IMR-90 (cell line): ENCODE results near the gene ALLC. TPM values are rescaled to one million over a fixed set of nuclear protein-coding genes. Genes with fewer than 3 reads are reported as not detected.

Source experiments
- ATAC-seq: fragments of 200-7000 bp; cut with Tn5 transposase; 2 replicates; pipeline ENCODE4 v1.9.1; 2020; ENCODE audit warnings: low read depth, mild to moderate bottlenecking, moderate library complexity
- BruUV-seq: library from RNA; stranded (reverse); fragments of 400-500 nt; replicated peaks from 2 replicates; lab custom pipeline; 2021; lab: Mats Ljungman, UMichigan
- CTCF ChIA-PET: fragments of 300-600 bp; formaldehyde crosslinking; extraction: SDS; loops from one replicate; lab custom pipeline; 2021; ENCODE audit warnings: antibody characterized with exemption; lab: Yijun Ruan, JAX
- POLR2A ChIA-PET: fragments of 300-600 bp; sonication (Branson Sonifier 250); formaldehyde crosslinking; loops from one replicate; lab custom pipeline; 2022; ENCODE audit warnings: antibody characterized with exemption; ENCODE audit not compliant: unreplicated experiment; lab: Charles Lee
- DNase-seq: peaks from one replicate; pipeline ENCODE4 v3.0.0; 2013
- H2AFZ ChIP-seq: replicated peaks from 2 replicates; pipeline ENCODE3; 2013; ENCODE audit warnings: low read length, mild to moderate bottlenecking; ENCODE audit not compliant: poor library complexity
- H2AK5ac ChIP-seq: 2 replicates; pipeline ENCODE4 v1.6.1; 2013; ENCODE audit warnings: low read depth, low read length, inconsistent platforms
- H2AK9ac ChIP-seq: replicated peaks from 2 replicates; pipeline ENCODE3; 2013; ENCODE audit warnings: mild to moderate bottlenecking, low read depth, low read length, moderate library complexity; ENCODE audit not compliant: poor library complexity
- H2BK120ac ChIP-seq: 2 replicates; pipeline ENCODE4 v1.6.1; 2013; ENCODE audit warnings: low read depth, low read length, inconsistent platforms
- H2BK15ac ChIP-seq: 3 replicates; pipeline ENCODE4 v1.6.1; 2013; ENCODE audit warnings: low read depth, low read length, inconsistent platforms
- H2BK20ac ChIP-seq: 2 replicates; pipeline ENCODE4 v1.6.1; 2013; ENCODE audit warnings: low read depth, mild to moderate bottlenecking, inconsistent platforms, low read length, moderate library complexity
- H2BK5ac ChIP-seq: 2 replicates; pipeline ENCODE4 v1.6.1; 2013; ENCODE audit warnings: mild to moderate bottlenecking, low read depth, low read length, inconsistent platforms; ENCODE audit not compliant: poor library complexity, severe bottlenecking
- H3K14ac ChIP-seq: replicated peaks from 2 replicates; pipeline ENCODE4 v1.6.1; 2013; ENCODE audit warnings: low read depth, low read length, inconsistent platforms
- H3K18ac ChIP-seq: 2 replicates; pipeline ENCODE4 v1.6.1; 2013; ENCODE audit warnings: low read depth, low read length, control low read depth
- H3K23ac ChIP-seq: 2 replicates; pipeline ENCODE4 v1.6.1; 2013; ENCODE audit warnings: low read depth, low read length, inconsistent platforms
- H3K27ac ChIP-seq: 2 replicates; pipeline ENCODE4 v1.5.1; 2013; ENCODE audit warnings: mild to moderate bottlenecking, control low read depth, low read length; ENCODE audit not compliant: insufficient read depth
- H3K27me3 ChIP-seq: 2 replicates; pipeline ENCODE4 v1.6.1; 2013; ENCODE audit warnings: low read length; ENCODE audit not compliant: control insufficient read depth, insufficient read depth
- H3K36me3 ChIP-seq: 2 replicates; pipeline ENCODE4 v1.6.1; 2013; ENCODE audit warnings: low read length, mixed read lengths; ENCODE audit not compliant: control insufficient read depth, insufficient read depth
- H3K4ac ChIP-seq: 2 replicates; pipeline ENCODE4 v1.6.1; 2013; ENCODE audit warnings: low read depth, low read length, inconsistent platforms
- H3K4me1 ChIP-seq: 2 replicates; pipeline ENCODE4 v1.6.1; 2013; ENCODE audit warnings: low read length, mixed read lengths; ENCODE audit not compliant: control insufficient read depth, insufficient read depth
- H3K4me2 ChIP-seq: 2 replicates; pipeline ENCODE4 v1.6.1; 2013; ENCODE audit warnings: low read depth, mild to moderate bottlenecking, control low read depth, low read length, moderate library complexity
- H3K4me3 ChIP-seq: 2 replicates; pipeline ENCODE4 v1.5.1; 2013; ENCODE audit warnings: low read depth, mild to moderate bottlenecking, control low read depth, low read length, moderate library complexity; ENCODE audit not compliant: insufficient read depth
- H3K56ac ChIP-seq: 2 replicates; pipeline ENCODE4 v1.6.1; 2013; ENCODE audit warnings: low read length, inconsistent platforms; ENCODE audit not compliant: insufficient read depth; ENCODE audit errors: extremely low read depth
- H3K79me1 ChIP-seq, 2 experiments: 2 replicates each; pipeline ENCODE4 v1.6.1; 2013; ENCODE audit warnings: low read length in 2 of 2, inconsistent platforms in 1 of 2, low read depth in 1 of 2
- H3K9ac ChIP-seq: 2 replicates; pipeline ENCODE4 v1.6.1; 2013; ENCODE audit warnings: low read depth, low read length, control low read depth
- H3K9me1 ChIP-seq: 2 replicates; pipeline ENCODE4 v1.6.1; 2013; ENCODE audit warnings: low read length, inconsistent platforms; ENCODE audit not compliant: insufficient read depth
- H3K9me3 ChIP-seq: 2 replicates; pipeline ENCODE4 v1.6.1; 2013; ENCODE audit warnings: low read length; ENCODE audit not compliant: control insufficient read depth, insufficient read depth
- H4K20me1 ChIP-seq: 2 replicates; pipeline ENCODE4 v1.6.1; 2013; ENCODE audit warnings: low read length, inconsistent platforms; ENCODE audit not compliant: insufficient read depth
- H4K5ac ChIP-seq: 2 replicates; pipeline ENCODE4 v1.6.1; 2013; ENCODE audit warnings: mild to moderate bottlenecking, low read depth, low read length, control low read depth
- H4K8ac ChIP-seq, 2 experiments: 2 replicates each; pipeline ENCODE4 v1.6.1; 2013; ENCODE audit warnings: low read depth in 2 of 2, low read length in 2 of 2, control low read depth in 1 of 2, inconsistent platforms in 1 of 2
- H4K91ac ChIP-seq: 2 replicates; pipeline ENCODE4 v1.6.1; 2013; ENCODE audit warnings: low read depth, low read length, inconsistent platforms; ENCODE audit not compliant: insufficient read depth
- CEBPB ChIP-seq: IDR thresholded peaks from 2 replicates; pipeline ENCODE4 v1.6.1; 2012; ENCODE audit warnings: low read depth, low read length, improper control_type of control experiment
- FOS ChIP-seq: fragments of 150-350 bp; IDR thresholded peaks from 2 replicates; pipeline ENCODE4 v1.6.1; 2016; ENCODE audit warnings: low read depth, low read length
- MAFK ChIP-seq: IDR thresholded peaks from 2 replicates; pipeline ENCODE4 v1.6.1; 2012; ENCODE audit warnings: low read depth, low read length, improper control_type of control experiment
- MAZ ChIP-seq: IDR thresholded peaks from 2 replicates; pipeline ENCODE4 v1.6.1; 2012; ENCODE audit warnings: low read depth, mild to moderate bottlenecking, low read length, improper control_type of control experiment, moderate library complexity, borderline replicate concordance
- RAD21 ChIP-seq: IDR thresholded peaks from 2 replicates; pipeline ENCODE4 v1.6.1; 2012; ENCODE audit warnings: low read length, improper control_type of control experiment
- RCOR1 ChIP-seq: IDR thresholded peaks from 2 replicates; pipeline ENCODE4 v1.6.1; 2012; ENCODE audit warnings: mild to moderate bottlenecking, low read length, improper control_type of control experiment; ENCODE audit not compliant: insufficient replicate concordance
- WGBS, 2 experiments: methylation state at CpG; one replicate each; pipeline versions ENCODE4 v1.1.5 to v1.1.7; 2013; ENCODE audit warnings: missing lambda C conversion rate in 2 of 2; ENCODE audit not compliant: insufficient read length in 1 of 2; ENCODE audit errors: extremely low coverage in 2 of 2; 5-methylcytosine and 5-hydroxymethylcytosine counted together
- dilution Hi-C: fragments of 300-500 bp; cut with HindIII; formaldehyde crosslinking; loops from one replicate; pipeline ENCODE4 v1.14.3; 2018; ENCODE audit warnings: low sequenced_read_pairs; ENCODE audit not compliant: unreplicated experiment
- in situ Hi-C: fragments of 300-500 bp; cut with MboI; formaldehyde crosslinking; loops from 3 replicates; pipeline ENCODE4 v1.14.3; 2019; ENCODE audit warnings: low sequenced_read_pairs, inconsistent platforms, mixed read lengths
- intact Hi-C: fragments of 100-400 bp; cut with micrococcal nuclease; formaldehyde crosslinking; loops from 2 replicates; pipeline ENCODE4 v1.10.0; 2022
- polyA plus RNA-seq, 3 experiments: library from polyadenylated mRNA; depleted of rRNA; stranded (reverse); fragments of >200 nt; gene quantifications; 2 replicates each; pipeline ENCODE4 v1.2.3, GENCODE V29; 2012; ENCODE audit warnings: low replicate concordance in 1 of 3
- total RNA-seq: library from RNA; depleted of rRNA; stranded (reverse); fragments of >200 nt; gene quantifications from 2 replicates; pipeline ENCODE4 v1.2.3, GENCODE V29; 2012
- TF ChIP-seq, protein P1 (sequence below): conservative IDR thresholded peaks from 2 replicates; pipeline ENCODE4 v1.5.1; 2012; ENCODE audit warnings: mild to moderate bottlenecking, low read depth, low read length, improper control_type of control experiment

ALLC gene
- total and polyA plus RNA-seq, 2 of the 4 experiments (the other 2 are of a cell fraction): not detected

DNA sequence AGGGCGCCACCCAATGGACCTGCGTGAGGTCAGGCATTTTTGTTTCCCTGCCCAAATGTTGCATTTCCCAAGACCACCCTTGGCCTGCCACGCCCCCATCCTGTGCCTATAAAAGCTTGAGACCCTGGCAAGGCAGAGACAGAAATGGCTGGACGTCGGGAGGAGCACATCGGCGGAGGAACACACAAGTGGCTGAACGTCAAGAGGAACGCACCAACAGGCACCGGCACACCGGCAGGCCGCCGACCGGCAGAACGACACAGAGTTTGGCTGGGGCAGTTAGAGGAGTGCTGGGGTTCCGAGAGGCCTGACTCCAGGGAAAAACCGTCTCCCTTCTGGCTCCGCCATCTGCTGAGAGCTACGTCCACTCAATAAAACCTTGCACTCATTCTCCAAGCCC, 81.3 kb downstream of the ALLC start:
- Histone ChIP-seq H3K4me1 (no peaks in the 10 kb centered on the region), H3K4me3 (no peak overlapping the region), H3K14ac (no peak overlapping the region), H2BK15ac (no peak overlapping the region), H2BK20ac (no peak overlapping the region), H3K18ac (no peak overlapping the region), H2AK9ac (no peak overlapping the region), H2BK120ac (no peak overlapping the region), H4K5ac (no peak overlapping the region), H4K91ac (no peak overlapping the region), H3K4me2 (no peak overlapping the region), H3K4ac (no peak overlapping the region), H2AFZ (no peak overlapping the region), H3K27me3 (peaks cover 12% of the 10 kb centered on the region), H3K9me1 (no peaks in the 10 kb centered on the region), H3K36me3 (no peaks in the 10 kb centered on the region), H3K56ac (no peak overlapping the region), H3K9ac (no peak overlapping the region), H4K8ac (no peak overlapping the region), H3K27ac (no peak overlapping the region), H3K9me3 (no peaks in the 10 kb centered on the region), H2AK5ac (no peak overlapping the region), H3K79me1 (no peaks in the 10 kb centered on the region), H4K20me1 (no peaks in the 10 kb centered on the region), H2BK5ac (no peak overlapping the region), H3K23ac (no peak overlapping the region)
- intact Hi-C loops (no loop called here), in situ Hi-C loops (no loop called here), dilution Hi-C loops (no loop called here)
- TF ChIP-seq, protein P1, sequence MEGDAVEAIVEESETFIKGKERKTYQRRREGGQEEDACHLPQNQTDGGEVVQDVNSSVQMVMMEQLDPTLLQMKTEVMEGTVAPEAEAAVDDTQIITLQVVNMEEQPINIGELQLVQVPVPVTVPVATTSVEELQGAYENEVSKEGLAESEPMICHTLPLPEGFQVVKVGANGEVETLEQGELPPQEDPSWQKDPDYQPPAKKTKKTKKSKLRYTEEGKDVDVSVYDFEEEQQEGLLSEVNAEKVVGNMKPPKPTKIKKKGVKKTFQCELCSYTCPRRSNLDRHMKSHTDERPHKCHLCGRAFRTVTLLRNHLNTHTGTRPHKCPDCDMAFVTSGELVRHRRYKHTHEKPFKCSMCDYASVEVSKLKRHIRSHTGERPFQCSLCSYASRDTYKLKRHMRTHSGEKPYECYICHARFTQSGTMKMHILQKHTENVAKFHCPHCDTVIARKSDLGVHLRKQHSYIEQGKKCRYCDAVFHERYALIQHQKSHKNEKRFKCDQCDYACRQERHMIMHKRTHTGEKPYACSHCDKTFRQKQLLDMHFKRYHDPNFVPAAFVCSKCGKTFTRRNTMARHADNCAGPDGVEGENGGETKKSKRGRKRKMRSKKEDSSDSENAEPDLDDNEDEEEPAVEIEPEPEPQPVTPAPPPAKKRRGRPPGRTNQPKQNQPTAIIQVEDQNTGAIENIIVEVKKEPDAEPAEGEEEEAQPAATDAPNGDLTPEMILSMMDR: no peak
- TF ChIP-seq MAFK (no peak), RCOR1 (no peak), MAZ (no peak), CEBPB (no peak), FOS (no peak), RAD21 (no peak)
- DNase-seq: no peak
- no TSS peak for BruUV-seq
- WGBS, 2 experiments: 95% methylated on average over 11 of the region's 19 CpGs; no CpG with 5 or more reads in 1 of the 2 experiments
- ATAC-seq: no peak
- ChIA-PET CTCF (interaction anchor here (2.3 kb wide), 1 partner anchor 41 kb away, joined by 11 read pairs; no protein-coding TSS in a partner anchor), POLR2A (no interaction called here)
